GM12878 (cell line): ENCODE data around the gene HEATR1.

Experiments used
- ATF3 ChIP-seq: IDR thresholded peaks from 2 replicates; pipeline ENCODE4 v1.6.1; 2011; ENCODE audit warnings: low read depth, mild to moderate bottlenecking, low read length, moderate library complexity, borderline replicate concordance; ENCODE audit errors: extremely low read depth
- BRCA1 ChIP-seq: IDR thresholded peaks from 2 replicates; pipeline ENCODE4 v1.6.1; 2011; ENCODE audit warnings: low read depth, low read length, improper control_type of control experiment
- CTCF ChIP-seq, 3 experiments: IDR thresholded peaks in 2 of 3; conservative IDR thresholded peaks in 1 of 3; 2 replicates each; pipeline ENCODE4 v1.5.1; 2011; ENCODE audit warnings: low read depth in 3 of 3, low read length in 3 of 3, mild to moderate bottlenecking in 3 of 3, control low read depth in 2 of 3, moderate library complexity in 2 of 3, inconsistent platforms in 1 of 3, mixed read lengths in 1 of 3; ENCODE audit not compliant: control insufficient read depth in 2 of 3, insufficient read depth in 1 of 3; ENCODE audit errors: extremely low read depth in 1 of 3
- PAX8 ChIP-seq: fragments of 450-650 bp; IDR thresholded peaks from 2 replicates; pipeline ENCODE4 v1.6.1; 2017; ENCODE audit warnings: mild to moderate bottlenecking, moderate library complexity
- PKNOX1 ChIP-seq: fragments of 450-650 bp; IDR thresholded peaks from 2 replicates; pipeline ENCODE4 v1.6.1; 2016; ENCODE audit warnings: mild to moderate bottlenecking
- RELA ChIP-seq: fragments of 450-650 bp; IDR thresholded peaks from 2 replicates; pipeline ENCODE4 v1.8.0; 2014; ENCODE audit warnings: borderline replicate concordance; ENCODE audit not compliant: partially characterized antibody
- SP1 ChIP-seq: IDR thresholded peaks from one replicate; pipeline ENCODE4 v1.6.1; 2011; ENCODE audit warnings: low read depth, low read length
- SREBF1 ChIP-seq: IDR thresholded peaks from 2 replicates; pipeline ENCODE4 v1.6.1; 2012; ENCODE audit warnings: mild to moderate bottlenecking, low read length
- ZNF274 ChIP-seq: IDR thresholded peaks from one replicate; pipeline ENCODE4 v1.8.0; 2011; ENCODE audit not compliant: insufficient read length, insufficient read depth

- TF ChIP-seq BRCA1, result no peak
- no peak for TF ChIP-seq ATF3
- no peak for TF ChIP-seq CTCF (IDR thresholded peaks at IDR 0.05 in 2 of 3, conservative IDR thresholded peaks at IDR 0.05 in 1 of 3; ENCODE audit: control insufficient read depth in 2 of 3, extremely low read depth in 1 of 3, insufficient read depth in 1 of 3, low read depth in 3 of 3, low read length in 3 of 3)
- no peak for TF ChIP-seq SREBF1
- no peak for TF ChIP-seq RELA
- no peak for TF ChIP-seq ZNF274
- TF ChIP-seq SP1, result no peak
- TF ChIP-seq PKNOX1, result no peak
- TF ChIP-seq PAX8, result no peak
These were observed 55.9 kb downstream of the HEATR1 start for GRCh38 chr1:236548452-236548851.
